ENCODE measurements around the gene TAOK2. TPM values are rescaled to one million over a fixed set of nuclear protein-coding genes. Genes with fewer than 3 reads are reported as not detected.

The TAOK2 gene
- total RNA-seq, 1 experiment from 2014 or later = 76.2 TPM

GRCh38 chr16:29988346-29989075, 14.8 kb downstream of the TAOK2 start:
- no peak overlapping the region for H3K27ac Mint-ChIP-seq (ENCODE audit: unreplicated experiment)
- TF ChIP-seq CTCF (IDR thresholded peaks at IDR 0.05; ENCODE audit: unreplicated experiment) = no peak
- CTCF ChIA-PET = interaction anchor here (1.2 kb wide), 1 partner anchor 13 kb away, joined by 3 read pairs; no protein-coding TSS in a partner anchor
- H3K27me3 Mint-ChIP-seq (ENCODE audit: unreplicated experiment) = no peaks in the 10 kb centered on the region
- peaks cover 41% of the 10 kb centered on the region for H3K36me3 Mint-ChIP-seq (ENCODE audit: insufficient read depth, unreplicated experiment)
- intact Hi-C loops (cut with micrococcal nuclease; ENCODE audit: unreplicated experiment) = no loop called here
- no peaks in the 10 kb centered on the region for H3K4me1 Mint-ChIP-seq (ENCODE audit: low read depth, unreplicated experiment)
- BruUV-seq (replicated peaks) = no TSS peak
- H3K9me3 Mint-ChIP-seq (ENCODE audit: low read depth, unreplicated experiment) = no peaks in the 10 kb centered on the region
- no peak overlapping the region for H3K4me3 Mint-ChIP-seq (ENCODE audit: low read depth, unreplicated experiment)
- no peak for DNase-seq

- intact Hi-C loops (cut with micrococcal nuclease; ENCODE audit: unreplicated experiment) = no loop called here
- Mint-ChIP-seq H3K4me1 (ENCODE audit: low read depth, unreplicated experiment) (peaks cover 7% of the 10 kb centered on the region), H3K27ac (ENCODE audit: unreplicated experiment) (no peak overlapping the region), H3K4me3 (ENCODE audit: low read depth, unreplicated experiment) (no peak overlapping the region), H3K27me3 (ENCODE audit: unreplicated experiment) (no peaks in the 10 kb centered on the region), H3K36me3 (ENCODE audit: insufficient read depth, unreplicated experiment) (peaks cover 39% of the 10 kb centered on the region), H3K9me3 (ENCODE audit: low read depth, unreplicated experiment) (no peaks in the 10 kb centered on the region)
- BruUV-seq (replicated peaks) = no TSS peak
- no peak for DNase-seq
- no peak for TF ChIP-seq CTCF (IDR thresholded peaks at IDR 0.05; ENCODE audit: unreplicated experiment)
- CTCF ChIA-PET = interaction anchor here (0.8 kb wide), 1 partner anchor 135 kb away, joined by 17 read pairs; no protein-coding TSS in a partner anchor
These were observed 15.6 kb downstream of the TAOK2 start for GRCh38 chr16:29989111-29989858.

GRCh38 chr16:29990034-29990433, 16.4 kb downstream of the TAOK2 start:
- Mint-ChIP-seq H3K27me3 (ENCODE audit: unreplicated experiment) (no peaks in the 10 kb centered on the region), H3K4me3 (ENCODE audit: low read depth, unreplicated experiment) (no peak overlapping the region), H3K4me1 (ENCODE audit: low read depth, unreplicated experiment) (peaks cover 14% of the 10 kb centered on the region), H3K36me3 (ENCODE audit: insufficient read depth, unreplicated experiment) (peaks cover 47% of the 10 kb centered on the region), H3K9me3 (ENCODE audit: low read depth, unreplicated experiment) (no peaks in the 10 kb centered on the region), H3K27ac (ENCODE audit: unreplicated experiment) (no peak overlapping the region)
- BruUV-seq (replicated peaks) = no TSS peak
- intact Hi-C loops (cut with micrococcal nuclease; ENCODE audit: unreplicated experiment) = no loop called here
- DNase-seq = no peak
- CTCF ChIA-PET = interaction anchor here (0.6 to 0.8 kb wide), 2 partner anchors 51 to 136 kb away, joined by 6 to 17 read pairs; no protein-coding TSS in a partner anchor
- no peak for TF ChIP-seq CTCF (IDR thresholded peaks at IDR 0.05; ENCODE audit: unreplicated experiment)

GRCh38 chr16:29990883-29991570, 17.4 kb downstream of the TAOK2 start:
- no TSS peak for BruUV-seq (replicated peaks)
- Mint-ChIP-seq H3K4me1 (ENCODE audit: low read depth, unreplicated experiment) (peaks cover 19% of the 10 kb centered on the region), H3K9me3 (ENCODE audit: low read depth, unreplicated experiment) (no peaks in the 10 kb centered on the region), H3K36me3 (ENCODE audit: insufficient read depth, unreplicated experiment) (peaks cover 49% of the 10 kb centered on the region), H3K27ac (ENCODE audit: unreplicated experiment) (no peak overlapping the region), H3K4me3 (ENCODE audit: low read depth, unreplicated experiment) (no peak overlapping the region), H3K27me3 (ENCODE audit: unreplicated experiment) (no peaks in the 10 kb centered on the region)
- CTCF ChIA-PET = interaction anchor here (0.6 kb wide), 1 partner anchor 50 kb away, joined by 6 read pairs; no protein-coding TSS in a partner anchor
- TF ChIP-seq CTCF (IDR thresholded peaks at IDR 0.05; ENCODE audit: unreplicated experiment) = no peak
- no peak for DNase-seq
- intact Hi-C loops (cut with micrococcal nuclease; ENCODE audit: unreplicated experiment) = no loop called here
